ENCODE measurements around the gene IFT52.

GRCh38 chr20:43576108-43576507 is 14.6 kb upstream of the IFT52 start:
- TF ChIP-seq ZNF274 (IDR thresholded peaks at IDR 0.05; ENCODE audit: low read depth, low read length) (no peak), YY1 (IDR thresholded peaks at IDR 0.05; ENCODE audit: insufficient read depth, insufficient read length) (no peak), SUZ12 (IDR thresholded peaks at IDR 0.05; ENCODE audit: extremely low read depth, insufficient read depth, insufficient read length) (no peak)
